AG09319 (cell line): ENCODE data around the gene OAT.

Experiments used
- DNase-seq: peaks from one replicate; pipeline ENCODE4 v3.0.0-alpha.2; 2010; ENCODE audit warnings: low read depth; ENCODE audit errors: extremely low read depth
- TF ChIP-seq, protein P1 (sequence below): IDR thresholded peaks from 2 replicates; pipeline ENCODE4 v1.5.1; 2011; ENCODE audit warnings: low read depth, mild to moderate bottlenecking, inconsistent platforms, low read length, moderate library complexity

OAT gene

DNA sequence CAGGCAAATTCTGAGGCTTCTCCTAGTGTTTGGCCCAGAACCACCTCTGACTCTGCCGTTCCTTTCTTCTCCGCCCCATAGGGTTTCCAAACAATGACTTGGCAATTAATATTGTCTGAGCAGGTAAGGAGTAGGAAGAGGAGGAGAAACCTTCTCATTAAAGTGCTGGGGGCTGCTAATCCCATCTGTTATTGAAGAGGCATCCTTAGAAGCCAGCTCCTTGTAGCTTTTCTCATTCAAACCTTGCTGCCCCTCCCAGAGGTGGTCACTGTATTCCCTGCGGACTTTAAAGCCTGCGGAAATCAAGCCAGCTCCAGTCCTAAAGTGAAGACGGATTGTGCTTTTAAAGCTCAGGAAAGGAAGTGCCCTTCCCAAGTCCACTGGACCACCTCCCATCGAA, 32.6 kb upstream of the OAT start:
- TF ChIP-seq, protein P1, sequence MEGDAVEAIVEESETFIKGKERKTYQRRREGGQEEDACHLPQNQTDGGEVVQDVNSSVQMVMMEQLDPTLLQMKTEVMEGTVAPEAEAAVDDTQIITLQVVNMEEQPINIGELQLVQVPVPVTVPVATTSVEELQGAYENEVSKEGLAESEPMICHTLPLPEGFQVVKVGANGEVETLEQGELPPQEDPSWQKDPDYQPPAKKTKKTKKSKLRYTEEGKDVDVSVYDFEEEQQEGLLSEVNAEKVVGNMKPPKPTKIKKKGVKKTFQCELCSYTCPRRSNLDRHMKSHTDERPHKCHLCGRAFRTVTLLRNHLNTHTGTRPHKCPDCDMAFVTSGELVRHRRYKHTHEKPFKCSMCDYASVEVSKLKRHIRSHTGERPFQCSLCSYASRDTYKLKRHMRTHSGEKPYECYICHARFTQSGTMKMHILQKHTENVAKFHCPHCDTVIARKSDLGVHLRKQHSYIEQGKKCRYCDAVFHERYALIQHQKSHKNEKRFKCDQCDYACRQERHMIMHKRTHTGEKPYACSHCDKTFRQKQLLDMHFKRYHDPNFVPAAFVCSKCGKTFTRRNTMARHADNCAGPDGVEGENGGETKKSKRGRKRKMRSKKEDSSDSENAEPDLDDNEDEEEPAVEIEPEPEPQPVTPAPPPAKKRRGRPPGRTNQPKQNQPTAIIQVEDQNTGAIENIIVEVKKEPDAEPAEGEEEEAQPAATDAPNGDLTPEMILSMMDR = no peak
- no peak for DNase-seq

DNA sequence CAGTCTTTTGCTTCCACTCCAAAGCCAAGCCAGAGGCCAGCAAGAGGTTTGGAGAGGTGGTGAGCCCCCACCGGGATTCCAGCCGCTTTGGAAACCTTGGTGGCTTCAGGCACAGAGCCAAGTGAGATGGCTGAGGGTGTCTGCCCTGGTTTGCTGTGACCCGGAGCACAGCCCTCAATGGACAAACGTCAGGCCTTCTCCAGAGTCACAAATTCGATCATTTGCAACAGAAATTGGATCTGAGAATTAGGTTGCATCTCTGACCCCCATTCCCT, 32.0 kb upstream of the OAT start:
- no peak for DNase-seq
- TF ChIP-seq, protein P1 = no peak

DNA sequence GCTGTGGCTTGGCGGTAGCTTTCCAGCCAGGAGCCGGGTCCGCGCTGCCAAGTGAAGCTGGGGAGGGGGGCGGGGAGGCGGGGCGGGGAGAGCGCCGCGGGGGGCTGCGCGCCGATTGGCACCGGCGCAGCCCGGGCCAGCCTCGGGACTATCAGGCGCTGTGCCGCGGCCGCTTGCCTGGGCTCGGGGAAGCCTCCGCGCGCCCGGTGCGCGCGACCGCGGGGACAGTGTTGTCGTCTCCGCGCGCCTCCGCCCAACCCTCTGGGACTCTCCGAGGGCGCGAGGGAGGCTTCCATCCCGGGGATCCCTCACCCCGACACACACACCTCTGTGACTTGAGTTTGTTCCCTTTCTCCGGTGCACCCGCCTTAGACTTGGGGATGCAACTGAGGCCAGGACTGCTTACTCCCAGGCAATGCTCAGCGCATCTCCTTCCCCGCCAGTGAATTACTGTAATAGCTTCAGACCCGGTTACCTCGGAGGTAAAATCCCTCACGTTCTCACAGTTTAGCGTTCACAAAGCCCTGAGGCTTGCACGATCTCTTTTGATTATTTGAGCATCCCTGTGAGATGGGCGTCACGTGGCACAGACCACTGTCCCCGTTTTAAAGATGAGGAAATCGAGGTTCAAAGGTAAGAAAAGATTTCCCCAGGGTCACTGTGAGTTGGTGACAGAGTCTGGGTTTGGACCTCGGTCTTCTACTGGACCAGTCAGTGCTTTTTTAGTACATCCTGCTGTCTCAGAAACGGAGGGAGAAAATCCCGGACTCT, 31.5 kb upstream of the OAT start, which contains the start of gene NKX1-2:
NKX1-2 (minus strand) TSS at position 24 of the 771 bp plus-strand sequence. CDS start 92 bp downstream, outside the sequence.
- DNase-seq = no peak
- TF ChIP-seq, protein P1 = no peak

DNA sequence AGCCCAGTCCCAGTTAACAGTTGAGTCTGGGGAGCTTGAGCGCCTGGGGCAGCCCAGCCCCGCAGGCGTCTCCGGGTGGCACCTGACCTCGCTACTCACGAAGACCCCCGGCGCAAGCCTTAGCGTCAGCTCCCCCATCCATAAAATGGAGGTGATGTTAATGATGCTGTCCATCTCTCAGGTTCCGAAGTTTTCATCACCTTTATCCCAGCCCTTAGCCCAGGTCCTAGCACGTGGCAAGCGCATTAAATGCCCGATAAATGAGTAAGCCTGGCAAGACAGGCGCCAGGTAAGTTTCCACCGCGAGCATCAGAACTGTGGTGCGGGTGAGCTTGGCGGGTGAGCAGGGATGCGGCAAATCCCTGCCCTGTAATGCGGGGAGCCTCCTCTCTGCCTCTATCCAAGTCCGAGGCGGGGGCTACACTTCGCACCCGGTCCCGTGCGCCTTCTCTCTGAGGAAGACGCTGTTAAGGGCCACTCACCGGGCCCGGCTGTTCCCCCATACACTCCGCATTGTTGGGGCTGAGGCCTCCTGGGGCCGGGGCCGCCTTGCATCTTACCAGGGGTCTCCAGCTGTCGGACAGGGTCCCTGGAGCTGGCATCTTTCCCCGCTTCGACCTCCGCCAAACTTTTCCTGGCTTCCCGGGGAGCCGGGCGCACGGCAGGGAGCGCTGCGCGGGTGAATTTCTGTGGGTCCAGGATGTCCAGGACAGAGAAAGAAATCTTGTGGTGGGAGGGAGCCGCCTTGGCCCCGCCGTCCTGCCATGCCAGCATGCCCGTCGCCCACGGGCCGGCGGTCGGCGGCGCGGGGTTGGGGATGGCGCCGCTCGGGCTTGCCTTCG, 30.7 kb upstream of the OAT start:
- no peak for DNase-seq
- TF ChIP-seq, protein P1 = no peak

DNA sequence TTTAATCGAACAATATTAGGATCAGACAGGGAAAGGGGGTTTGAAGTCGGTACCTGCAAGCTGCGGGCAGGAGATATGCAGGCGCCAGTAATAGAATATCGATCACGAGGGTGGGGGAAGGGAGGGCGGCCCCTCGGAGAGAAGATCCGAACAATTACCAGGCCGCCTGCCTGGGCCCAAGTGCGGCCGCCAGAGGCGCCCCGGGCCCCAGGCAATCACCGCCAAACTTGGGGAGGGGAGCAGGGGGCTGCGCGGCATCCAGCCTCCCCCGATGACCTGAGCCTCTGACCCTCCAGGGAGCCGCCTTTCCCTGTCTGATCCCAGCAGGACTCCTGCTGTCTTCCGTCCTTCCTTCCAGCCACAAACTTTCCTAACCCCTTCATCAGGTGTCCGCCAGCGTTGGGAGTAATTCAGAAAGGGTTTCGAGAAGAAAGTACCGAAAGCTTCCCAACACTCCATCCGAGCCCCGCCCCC, 30.0 kb upstream of the OAT start:
- DNase-seq = no peak
- TF ChIP-seq, protein P1 = no peak

DNA sequence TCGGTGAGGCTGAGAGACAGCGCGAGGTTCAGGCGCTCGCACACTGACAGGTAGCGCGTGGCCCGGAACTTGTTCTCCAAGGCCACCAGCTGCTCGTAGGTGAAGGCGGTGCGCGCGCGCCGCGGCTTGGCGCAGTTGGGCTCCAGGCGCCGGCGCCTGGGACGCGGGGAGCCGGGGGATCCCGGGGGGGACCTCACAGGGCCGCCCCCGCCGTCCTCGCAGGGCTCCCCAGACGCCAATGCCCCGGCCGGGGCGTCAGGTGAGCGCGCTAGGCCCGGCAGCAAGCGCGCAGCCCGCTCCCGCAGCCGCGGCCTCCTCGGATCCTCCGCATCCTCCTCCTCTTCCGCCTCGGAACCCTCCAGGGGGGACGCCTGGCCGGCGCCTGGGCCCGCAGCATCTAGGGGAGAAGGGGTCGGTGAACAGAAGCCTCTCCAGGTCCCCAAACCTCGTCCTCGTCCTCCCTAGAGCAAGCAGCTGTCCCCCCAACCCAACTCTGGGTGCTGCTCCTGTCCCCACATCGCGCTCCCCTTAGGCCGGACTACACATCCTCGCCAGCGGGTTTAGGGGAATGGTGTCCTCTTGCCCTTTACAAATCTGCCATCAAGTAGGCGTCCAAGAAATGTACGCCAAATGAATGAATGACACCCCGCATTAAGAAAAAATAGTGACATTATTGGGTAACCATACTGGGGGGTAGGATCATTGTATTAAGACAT, 29.2 kb upstream of the OAT start:
- TF ChIP-seq, protein P1 = no peak
- DNase-seq = no peak
